Measurements from ENCODE around the gene RAB6B. TPM values are rescaled to one million over a fixed set of nuclear protein-coding genes. Genes with fewer than 3 reads are reported as not detected.

RAB6B gene
- polyA plus RNA-seq, 1 donor (not counting 4 experiments of a cell fraction or from before 2014, with no cell fraction given) = 2.2 TPM

DNA sequence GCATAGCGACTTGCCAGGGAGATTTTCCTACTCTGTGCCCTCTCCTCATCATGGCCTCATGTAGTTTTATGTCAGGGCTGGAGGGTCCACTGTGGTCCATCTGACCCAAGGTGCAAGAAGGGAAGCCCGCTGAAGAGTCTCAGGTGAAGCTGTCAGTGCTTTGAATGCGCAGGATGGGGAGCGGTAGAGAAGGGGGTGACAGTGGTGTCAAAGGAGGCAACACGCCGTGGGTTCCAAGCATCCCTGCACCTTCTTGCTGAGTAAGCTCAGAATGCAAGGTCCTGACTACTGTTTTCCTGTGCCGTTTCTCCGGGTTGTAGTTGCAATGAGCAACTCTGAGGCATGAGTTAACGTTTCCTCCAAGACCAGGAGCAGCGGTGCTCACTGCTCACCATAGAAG is 44.9 kb upstream of the RAB6B start:
- Histone ChIP-seq H3K4me3 (ENCODE audit: control insufficient read depth in 2 of 3, extremely low read depth in 1 of 3, insufficient read depth in 2 of 3, low read depth in 1 of 3, low read length in 3 of 3) (no peak overlapping the region), H3K4me1 (ENCODE audit: control insufficient read depth, extremely low read depth, insufficient read depth, low read length) (peaks cover 28% of the 10 kb centered on the region), H3K4me2 (ENCODE audit: control insufficient read depth, extremely low read depth, insufficient read depth, low read depth, low read length) (no peak overlapping the region), H4K20me1 (ENCODE audit: control insufficient read depth, extremely low read depth, insufficient read depth, low read length) (peaks cover 14% of the 10 kb centered on the region), H3K79me2 (ENCODE audit: control insufficient read depth, insufficient read depth, low read length) (no peaks in the 10 kb centered on the region), H3K27me3 (ENCODE audit: control insufficient read depth, extremely low read depth, insufficient read depth, low read length) (peaks cover 75% of the 10 kb centered on the region), H3K36me3 (ENCODE audit: control insufficient read depth in 2 of 2, extremely low read depth in 1 of 2, insufficient read depth in 2 of 2, low read length in 2 of 2) (no peaks in the 10 kb centered on the region), H3K9ac (ENCODE audit: control insufficient read depth, extremely low read depth, insufficient read depth, low read length) (no peak overlapping the region), H3K9me1 (ENCODE audit: control insufficient read depth, extremely low read depth, insufficient read depth, low read length) (no peaks in the 10 kb centered on the region), H3K27ac (ENCODE audit: control insufficient read depth, insufficient read depth, low read length) (no peak overlapping the region), H3K9me3 (ENCODE audit: control insufficient read depth, low read depth, low read length) (no peaks in the 10 kb centered on the region), H2AFZ (ENCODE audit: control insufficient read depth, low read length) (no peak overlapping the region)
- no peak for DNase-seq (ENCODE audit: low read depth, low spot score)
- no peak for FAIRE-seq
- TF ChIP-seq, protein P1, sequence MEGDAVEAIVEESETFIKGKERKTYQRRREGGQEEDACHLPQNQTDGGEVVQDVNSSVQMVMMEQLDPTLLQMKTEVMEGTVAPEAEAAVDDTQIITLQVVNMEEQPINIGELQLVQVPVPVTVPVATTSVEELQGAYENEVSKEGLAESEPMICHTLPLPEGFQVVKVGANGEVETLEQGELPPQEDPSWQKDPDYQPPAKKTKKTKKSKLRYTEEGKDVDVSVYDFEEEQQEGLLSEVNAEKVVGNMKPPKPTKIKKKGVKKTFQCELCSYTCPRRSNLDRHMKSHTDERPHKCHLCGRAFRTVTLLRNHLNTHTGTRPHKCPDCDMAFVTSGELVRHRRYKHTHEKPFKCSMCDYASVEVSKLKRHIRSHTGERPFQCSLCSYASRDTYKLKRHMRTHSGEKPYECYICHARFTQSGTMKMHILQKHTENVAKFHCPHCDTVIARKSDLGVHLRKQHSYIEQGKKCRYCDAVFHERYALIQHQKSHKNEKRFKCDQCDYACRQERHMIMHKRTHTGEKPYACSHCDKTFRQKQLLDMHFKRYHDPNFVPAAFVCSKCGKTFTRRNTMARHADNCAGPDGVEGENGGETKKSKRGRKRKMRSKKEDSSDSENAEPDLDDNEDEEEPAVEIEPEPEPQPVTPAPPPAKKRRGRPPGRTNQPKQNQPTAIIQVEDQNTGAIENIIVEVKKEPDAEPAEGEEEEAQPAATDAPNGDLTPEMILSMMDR (optimal IDR thresholded peaks at IDR 0.05 in 1 of 3, IDR thresholded peaks at IDR 0.05 in 1 of 3, conservative IDR thresholded peaks at IDR 0.05 in 1 of 3; ENCODE audit: extremely low read depth in 1 of 3, insufficient read depth in 2 of 3, low read length in 3 of 3) = no peak
- TF ChIP-seq EZH2 (IDR thresholded peaks at IDR 0.05; ENCODE audit: low read length) = no peak
- dilution Hi-C loops (cut with MboI; ENCODE audit: extremely low pct_ligation_motif_present, low sequenced_read_pairs) = no loop called here

DNA sequence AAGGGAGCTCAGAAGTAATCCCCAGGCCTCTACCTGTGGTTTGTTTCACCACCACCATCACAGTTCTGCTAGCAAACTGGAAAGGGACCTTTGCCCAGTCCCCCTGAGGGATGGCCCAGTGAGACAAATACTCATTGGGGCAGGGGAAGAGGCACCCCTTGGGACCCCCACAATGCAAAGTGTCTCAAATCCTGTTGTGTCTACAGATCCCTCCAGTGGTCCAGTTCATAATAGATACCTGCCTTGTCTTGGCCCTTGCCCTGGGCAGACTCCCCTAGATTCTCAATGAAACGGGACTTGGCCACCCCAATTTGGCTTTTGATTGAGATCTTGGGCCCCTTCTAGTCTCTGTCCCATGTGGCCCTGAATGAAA is 43.8 kb upstream of the RAB6B start:
- Histone ChIP-seq H3K27me3 (ENCODE audit: control insufficient read depth, extremely low read depth, insufficient read depth, low read length) (peaks cover 86% of the 10 kb centered on the region), H2AFZ (ENCODE audit: control insufficient read depth, low read length) (no peak overlapping the region), H3K9me3 (ENCODE audit: control insufficient read depth, low read depth, low read length) (no peaks in the 10 kb centered on the region), H3K36me3 (ENCODE audit: control insufficient read depth in 2 of 2, extremely low read depth in 1 of 2, insufficient read depth in 2 of 2, low read length in 2 of 2) (no peaks in the 10 kb centered on the region), H3K27ac (ENCODE audit: control insufficient read depth, insufficient read depth, low read length) (no peak overlapping the region), H3K9ac (ENCODE audit: control insufficient read depth, extremely low read depth, insufficient read depth, low read length) (no peak overlapping the region), H3K4me2 (ENCODE audit: control insufficient read depth, extremely low read depth, insufficient read depth, low read depth, low read length) (no peak overlapping the region), H3K4me3 (ENCODE audit: control insufficient read depth in 2 of 3, extremely low read depth in 1 of 3, insufficient read depth in 2 of 3, low read depth in 1 of 3, low read length in 3 of 3) (no peak overlapping the region), H4K20me1 (ENCODE audit: control insufficient read depth, extremely low read depth, insufficient read depth, low read length) (peaks cover 11% of the 10 kb centered on the region), H3K9me1 (ENCODE audit: control insufficient read depth, extremely low read depth, insufficient read depth, low read length) (no peaks in the 10 kb centered on the region), H3K4me1 (ENCODE audit: control insufficient read depth, extremely low read depth, insufficient read depth, low read length) (peaks cover 17% of the 10 kb centered on the region), H3K79me2 (ENCODE audit: control insufficient read depth, insufficient read depth, low read length) (no peaks in the 10 kb centered on the region)
- TF ChIP-seq, protein P1 (optimal IDR thresholded peaks at IDR 0.05 in 1 of 3, IDR thresholded peaks at IDR 0.05 in 1 of 3, conservative IDR thresholded peaks at IDR 0.05 in 1 of 3; ENCODE audit: extremely low read depth in 1 of 3, insufficient read depth in 2 of 3, low read length in 3 of 3) = no peak
- TF ChIP-seq EZH2 (IDR thresholded peaks at IDR 0.05; ENCODE audit: low read length) = peak; percentile 10
- dilution Hi-C loops (cut with MboI; ENCODE audit: extremely low pct_ligation_motif_present, low sequenced_read_pairs) = no loop called here
- no peak for DNase-seq (ENCODE audit: low read depth, low spot score)
- no peak for FAIRE-seq
